Renal cortical epithelial cell (primary cell): ENCODE data around the gene MEP1A. TPM values are rescaled to one million over a fixed set of nuclear protein-coding genes. Genes with fewer than 3 reads are reported as not detected.
A peak's percentile ranks its signal among the peaks of the same experiment; 100 is the strongest.
"Not testable (repeated sequence)": the region's sequence is repeated elsewhere in the genome, so short reads cannot be mapped to it uniquely, and the experiment has no call there.

Source experiments
- DNase-seq: peaks from one replicate; pipeline ENCODE4 v3.0.0-alpha.2; 2011; ENCODE audit warnings: low read depth
- total RNA-seq: library from RNA; depleted of rRNA; stranded (reverse); fragments of >200 nt; gene quantifications from 2 replicates; pipeline ENCODE4 v1.2.3, GENCODE V29; 2014

Gene MEP1A
- total RNA-seq, 1 donor from 2014 or later = not detected

GRCh38 chr6:46834991-46835390, 41.8 kb downstream of the MEP1A start:
- not testable (repeated sequence) for DNase-seq

- no peak for DNase-seq
These were observed 44.8 kb downstream of the MEP1A start for GRCh38 chr6:46838033-46838432.

- not testable (repeated sequence) for DNase-seq
These were observed 49.2 kb downstream of the MEP1A start for GRCh38 chr6:46842252-46842846.

GRCh38 chr6:46845126-46845525, 51.9 kb downstream of the MEP1A start:
- DNase-seq = no peak

- DNase-seq = peak; percentile 48
These were observed 55.6 kb downstream of the MEP1A start for GRCh38 chr6:46848684-46849360.

GRCh38 chr6:46849361-46849690, 56.1 kb downstream of the MEP1A start:
- peak; percentile 26 for DNase-seq

GRCh38 chr6:46850792-46851191, 57.6 kb downstream of the MEP1A start:
- DNase-seq = peak; percentile 43

GRCh38 chr6:46851576-46851975, 58.4 kb downstream of the MEP1A start:
- DNase-seq = not testable (repeated sequence)

- peak; percentile 19 for DNase-seq
These were observed 62.8 kb downstream of the MEP1A start for GRCh38 chr6:46855966-46856365.

- DNase-seq = no peak
These were observed 69.2 kb downstream of the MEP1A start for GRCh38 chr6:46862381-46862780.

GRCh38 chr6:46863791-46864190, 70.6 kb downstream of the MEP1A start:
- DNase-seq = no peak

GRCh38 chr6:46865221-46865620, 72.0 kb downstream of the MEP1A start:
- DNase-seq = no peak

- DNase-seq = no peak
These were observed 74.2 kb downstream of the MEP1A start for GRCh38 chr6:46867411-46867810.

- peak; percentile 99 for DNase-seq
These were observed 82.9 kb downstream of the MEP1A start for GRCh38 chr6:46876126-46876525.

- no peak for DNase-seq
These were observed 85.8 kb downstream of the MEP1A start for GRCh38 chr6:46879003-46879402.

- no peak for DNase-seq
These were observed 89.5 kb downstream of the MEP1A start for GRCh38 chr6:46882645-46883044.

GRCh38 chr6:46888031-46888430, 94.8 kb downstream of the MEP1A start:
- peak; percentile 55 for DNase-seq

- DNase-seq = no peak
These were observed 95.4 kb downstream of the MEP1A start for GRCh38 chr6:46888578-46888977.

Other genes starting within 250 kb of the MEP1A start
- 0.69 and 5.2 TPM in 2 replicates for gene CYP39A1, start 140.6 kb upstream of the MEP1A start, total RNA-seq
- gene SLC25A27, start 140.4 kb upstream of the MEP1A start, total RNA-seq = 2.3 and 15.3 TPM in 2 replicates
- under 0.01 and 0.35 TPM in 2 replicates for gene TDRD6, start 105.5 kb upstream of the MEP1A start, total RNA-seq
- gene PLA2G7, start 58.0 kb upstream of the MEP1A start, total RNA-seq = 0.10 and 0.87 TPM in 2 replicates
- not detected in 2 replicates for gene ANKRD66, start 46.5 kb upstream of the MEP1A start, total RNA-seq
- gene ADGRF5, start 128.5 kb downstream of the MEP1A start, total RNA-seq = 0.17 and 0.70 TPM in 2 replicates
- gene ADGRF1, start 248.9 kb downstream of the MEP1A start, total RNA-seq = 18.3 and 36.6 TPM in 2 replicates